ENCODE measurements around the gene PSMD6. TPM values are rescaled to one million over a fixed set of nuclear protein-coding genes. Genes with fewer than 3 reads are reported as not detected.

PSMD6 gene
- total and polyA plus RNA-seq, 2 donors from 2014 or later: 62.7 to 78.0 TPM

DNA sequence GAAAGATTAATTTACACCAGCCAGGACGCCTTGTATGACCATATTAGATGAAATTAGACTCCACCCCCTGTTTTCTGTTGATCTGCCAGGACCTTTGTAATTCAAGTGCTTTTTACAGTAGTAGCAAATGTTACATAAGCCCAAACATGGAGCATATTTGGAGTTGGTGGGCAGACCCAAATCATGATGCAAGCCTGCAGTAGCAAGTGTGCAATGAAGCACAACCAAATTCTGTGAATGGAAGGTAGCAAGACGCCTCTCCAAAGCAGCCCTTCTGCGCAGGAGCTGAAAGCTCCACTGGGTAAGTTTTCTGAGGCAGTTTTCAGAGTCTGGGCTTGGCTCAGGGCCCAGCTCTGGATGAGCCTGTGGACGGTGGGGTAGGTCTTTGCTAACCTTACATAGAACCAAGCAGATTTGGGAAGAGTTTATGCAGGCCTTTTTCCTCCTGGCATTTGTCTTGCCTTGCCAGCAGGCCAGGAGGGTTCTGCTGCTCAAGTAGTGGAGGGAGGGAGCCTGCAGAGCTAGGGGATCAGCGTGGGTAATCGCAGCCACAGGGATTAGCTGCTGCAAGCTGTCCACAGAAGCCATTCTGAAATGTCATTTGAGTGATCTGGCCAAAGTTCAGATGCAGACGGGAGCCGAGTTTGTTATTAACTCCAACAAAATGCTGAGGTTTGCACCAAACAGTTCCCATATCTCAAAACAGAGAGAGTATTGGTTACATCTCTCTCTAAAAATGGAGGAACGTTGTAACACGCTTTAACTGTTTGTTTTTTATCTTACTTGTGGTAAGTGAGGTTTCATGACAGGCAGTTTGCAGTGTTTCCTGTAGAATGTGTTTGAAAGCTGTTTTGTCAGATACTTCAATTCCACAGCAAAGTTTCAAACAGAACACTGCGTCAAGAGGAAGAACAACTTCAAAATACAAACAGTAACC is 55.4 kb downstream of the PSMD6 start:
- Histone ChIP-seq H3K4me1 (ENCODE audit: control insufficient read depth in 2 of 3, insufficient read depth in 2 of 3, low read depth in 1 of 3, low read length in 3 of 3) (peaks cover 9 to 40% (median 28%) of the 10 kb centered on the region in 3 donors), H3K27me3 (ENCODE audit: control insufficient read depth, insufficient read depth, low read length) (no peaks in the 10 kb centered on the region), H3K27ac (ENCODE audit: low read depth in 2 of 2, low read length in 2 of 2) (peak overlapping the region; percentile 75 to 77), H3K36me3 (ENCODE audit: control insufficient read depth in 2 of 3, insufficient read depth in 3 of 3, low read length in 3 of 3) (no peaks in the 10 kb centered on the region), H3K9ac (ENCODE audit: low read length in 3 of 3) (peak overlapping the region in 1 of 3 donors; percentile 47), H3K4me3 (ENCODE audit: low read length in 3 of 3) (peak overlapping the region; percentile 22 to 57 (median 37)), H3K9me3 (ENCODE audit: control insufficient read depth in 2 of 3, insufficient read depth in 1 of 3, low read length in 3 of 3) (no peaks in the 10 kb centered on the region)
- FAIRE-seq (no peak), DNase-seq (peak in 4 of 5 donors; percentile 32 to 66 (median 56))
- intact Hi-C loops (cut with DNase I): no loop called here
- TF ChIP-seq, protein P1, sequence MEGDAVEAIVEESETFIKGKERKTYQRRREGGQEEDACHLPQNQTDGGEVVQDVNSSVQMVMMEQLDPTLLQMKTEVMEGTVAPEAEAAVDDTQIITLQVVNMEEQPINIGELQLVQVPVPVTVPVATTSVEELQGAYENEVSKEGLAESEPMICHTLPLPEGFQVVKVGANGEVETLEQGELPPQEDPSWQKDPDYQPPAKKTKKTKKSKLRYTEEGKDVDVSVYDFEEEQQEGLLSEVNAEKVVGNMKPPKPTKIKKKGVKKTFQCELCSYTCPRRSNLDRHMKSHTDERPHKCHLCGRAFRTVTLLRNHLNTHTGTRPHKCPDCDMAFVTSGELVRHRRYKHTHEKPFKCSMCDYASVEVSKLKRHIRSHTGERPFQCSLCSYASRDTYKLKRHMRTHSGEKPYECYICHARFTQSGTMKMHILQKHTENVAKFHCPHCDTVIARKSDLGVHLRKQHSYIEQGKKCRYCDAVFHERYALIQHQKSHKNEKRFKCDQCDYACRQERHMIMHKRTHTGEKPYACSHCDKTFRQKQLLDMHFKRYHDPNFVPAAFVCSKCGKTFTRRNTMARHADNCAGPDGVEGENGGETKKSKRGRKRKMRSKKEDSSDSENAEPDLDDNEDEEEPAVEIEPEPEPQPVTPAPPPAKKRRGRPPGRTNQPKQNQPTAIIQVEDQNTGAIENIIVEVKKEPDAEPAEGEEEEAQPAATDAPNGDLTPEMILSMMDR (IDR thresholded peaks at IDR 0.05; ENCODE audit: borderline replicate concordance, extremely low read depth, insufficient read depth): no peak

DNA sequence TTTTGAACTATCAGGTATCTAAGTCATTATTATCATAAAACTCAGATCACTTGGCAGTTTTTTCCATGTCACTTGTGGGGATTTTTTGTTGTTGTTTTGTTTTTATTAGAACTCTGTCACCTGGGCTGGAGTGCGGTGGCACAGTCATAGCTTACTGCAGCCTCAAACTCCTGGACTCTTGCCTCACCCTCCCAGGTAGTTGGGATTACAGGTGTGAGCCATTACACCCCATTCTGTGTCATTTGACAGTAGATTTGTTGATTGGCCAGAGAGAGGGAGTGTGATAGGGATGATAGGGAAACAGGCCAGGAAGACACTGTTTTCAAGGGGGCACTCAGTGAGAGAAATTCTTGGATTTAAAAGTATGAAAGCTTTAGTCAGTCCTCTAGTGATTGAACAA is 56.4 kb downstream of the PSMD6 start:
- Histone ChIP-seq H3K36me3 (ENCODE audit: control insufficient read depth in 2 of 3, insufficient read depth in 3 of 3, low read length in 3 of 3) (no peaks in the 10 kb centered on the region), H3K4me1 (ENCODE audit: control insufficient read depth in 2 of 3, insufficient read depth in 2 of 3, low read depth in 1 of 3, low read length in 3 of 3) (peaks cover 9 to 33% (median 23%) of the 10 kb centered on the region in 3 donors), H3K9ac (ENCODE audit: low read length in 3 of 3) (no peak overlapping the region), H3K27me3 (ENCODE audit: control insufficient read depth, insufficient read depth, low read length) (no peaks in the 10 kb centered on the region), H3K9me3 (ENCODE audit: control insufficient read depth in 2 of 3, insufficient read depth in 1 of 3, low read length in 3 of 3) (no peaks in the 10 kb centered on the region), H3K4me3 (ENCODE audit: low read length in 3 of 3) (peak overlapping the region in 2 of 3 donors; percentile 20 to 57), H3K27ac (ENCODE audit: low read depth in 2 of 2, low read length in 2 of 2) (peak overlapping the region; percentile 35 to 44)
- TF ChIP-seq, protein P1 (IDR thresholded peaks at IDR 0.05; ENCODE audit: borderline replicate concordance, extremely low read depth, insufficient read depth): no peak
- FAIRE-seq: no peak
- intact Hi-C loops (cut with DNase I): no loop called here
- no peak for DNase-seq

DNA sequence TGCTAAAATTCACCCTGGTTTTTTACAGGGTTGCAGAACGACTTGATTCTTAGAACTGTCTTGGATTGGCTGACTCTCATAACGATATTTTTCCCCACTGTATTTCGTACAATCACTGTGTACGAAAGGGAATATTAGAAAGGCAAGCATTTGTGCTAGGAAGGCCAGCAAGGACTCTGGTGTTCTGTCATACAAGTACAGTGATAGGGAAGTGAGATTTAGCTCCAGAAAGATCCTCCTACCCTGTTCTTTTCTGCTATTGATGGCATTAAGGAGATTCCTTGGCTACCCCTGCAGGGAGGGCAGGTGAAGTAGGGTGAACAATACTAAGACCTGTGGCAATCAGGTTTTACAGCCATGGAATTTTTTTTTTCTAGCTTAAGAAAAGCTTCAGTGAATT is 57.3 kb downstream of the PSMD6 start:
- Histone ChIP-seq H3K4me1 (ENCODE audit: control insufficient read depth in 2 of 3, insufficient read depth in 2 of 3, low read depth in 1 of 3, low read length in 3 of 3) (peaks cover 9 to 27% (median 20%) of the 10 kb centered on the region in 3 donors), H3K4me3 (ENCODE audit: low read length in 3 of 3) (no peak overlapping the region), H3K9me3 (ENCODE audit: control insufficient read depth in 2 of 3, insufficient read depth in 1 of 3, low read length in 3 of 3) (no peaks in the 10 kb centered on the region), H3K9ac (ENCODE audit: low read length in 3 of 3) (no peak overlapping the region), H3K27me3 (ENCODE audit: control insufficient read depth, insufficient read depth, low read length) (no peaks in the 10 kb centered on the region), H3K36me3 (ENCODE audit: control insufficient read depth in 2 of 3, insufficient read depth in 3 of 3, low read length in 3 of 3) (no peaks in the 10 kb centered on the region), H3K27ac (ENCODE audit: low read depth in 2 of 2, low read length in 2 of 2) (no peak overlapping the region)
- intact Hi-C loops (cut with DNase I): no loop called here
- FAIRE-seq (no peak), DNase-seq (no peak)
- TF ChIP-seq, protein P1 (IDR thresholded peaks at IDR 0.05; ENCODE audit: borderline replicate concordance, extremely low read depth, insufficient read depth): no peak
